ENCODE data around the gene RPGRIP1L. TPM values are rescaled to one million over a fixed set of nuclear protein-coding genes. Genes with fewer than 3 reads are reported as not detected.

RPGRIP1L gene
- total RNA-seq, 1 donor from 2014 or later = 5.0 TPM

DNA sequence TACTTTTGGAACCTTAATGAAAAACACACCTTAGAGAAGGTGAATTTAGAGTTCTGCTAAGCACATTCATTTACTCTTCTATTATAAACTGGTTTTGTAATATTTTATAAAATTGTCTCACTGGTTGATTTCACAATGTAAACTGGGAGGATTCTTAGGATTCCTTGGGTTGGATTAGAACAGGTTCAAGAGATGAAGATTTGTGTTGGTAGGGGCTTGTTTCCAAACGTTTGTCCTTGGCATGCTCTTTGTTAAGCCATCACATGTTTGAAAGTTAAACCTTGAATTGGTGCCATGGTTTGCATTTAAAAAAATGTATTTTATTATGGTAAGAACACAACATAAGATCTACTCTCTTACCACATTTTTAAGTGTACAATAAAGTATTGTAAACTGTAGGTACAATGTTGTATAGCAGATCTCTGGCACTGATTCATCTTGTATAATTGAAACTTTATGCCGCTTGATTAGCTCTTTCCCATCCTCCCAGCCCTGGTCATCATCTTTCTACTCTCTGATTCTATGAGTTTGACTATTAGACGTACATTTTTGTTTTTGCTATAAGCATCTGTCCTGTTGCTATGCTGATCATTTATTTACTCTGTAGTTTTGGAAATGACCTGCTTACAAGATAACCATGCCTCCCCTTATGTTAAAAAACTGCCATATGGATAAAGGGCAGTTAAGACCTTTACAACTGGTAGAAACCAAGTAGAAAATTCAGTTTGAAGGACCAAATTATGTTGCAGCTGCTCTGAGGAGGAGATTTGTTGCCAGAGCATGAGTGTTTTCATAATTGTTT, 9.9 kb upstream of the RPGRIP1L start:
- Mint-ChIP-seq H3K4me1 (peaks cover 12% of the 10 kb centered on the region), H3K9me3 (no peaks in the 10 kb centered on the region), H3K4me3 (no peak overlapping the region), H3K36me3 (ENCODE audit: low read depth) (no peaks in the 10 kb centered on the region), H3K27me3 (no peaks in the 10 kb centered on the region), H3K27ac (no peak overlapping the region)
- intact Hi-C loops (cut with micrococcal nuclease) = no loop called here
- ChIA-PET POLR2A (no interaction called here), CTCF (no interaction called here)
- no peak for ATAC-seq (ENCODE audit: low read depth)
- no peak for DNase-seq
- TF ChIP-seq, protein P1, sequence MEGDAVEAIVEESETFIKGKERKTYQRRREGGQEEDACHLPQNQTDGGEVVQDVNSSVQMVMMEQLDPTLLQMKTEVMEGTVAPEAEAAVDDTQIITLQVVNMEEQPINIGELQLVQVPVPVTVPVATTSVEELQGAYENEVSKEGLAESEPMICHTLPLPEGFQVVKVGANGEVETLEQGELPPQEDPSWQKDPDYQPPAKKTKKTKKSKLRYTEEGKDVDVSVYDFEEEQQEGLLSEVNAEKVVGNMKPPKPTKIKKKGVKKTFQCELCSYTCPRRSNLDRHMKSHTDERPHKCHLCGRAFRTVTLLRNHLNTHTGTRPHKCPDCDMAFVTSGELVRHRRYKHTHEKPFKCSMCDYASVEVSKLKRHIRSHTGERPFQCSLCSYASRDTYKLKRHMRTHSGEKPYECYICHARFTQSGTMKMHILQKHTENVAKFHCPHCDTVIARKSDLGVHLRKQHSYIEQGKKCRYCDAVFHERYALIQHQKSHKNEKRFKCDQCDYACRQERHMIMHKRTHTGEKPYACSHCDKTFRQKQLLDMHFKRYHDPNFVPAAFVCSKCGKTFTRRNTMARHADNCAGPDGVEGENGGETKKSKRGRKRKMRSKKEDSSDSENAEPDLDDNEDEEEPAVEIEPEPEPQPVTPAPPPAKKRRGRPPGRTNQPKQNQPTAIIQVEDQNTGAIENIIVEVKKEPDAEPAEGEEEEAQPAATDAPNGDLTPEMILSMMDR (IDR thresholded peaks at IDR 0.05) = no peak

DNA sequence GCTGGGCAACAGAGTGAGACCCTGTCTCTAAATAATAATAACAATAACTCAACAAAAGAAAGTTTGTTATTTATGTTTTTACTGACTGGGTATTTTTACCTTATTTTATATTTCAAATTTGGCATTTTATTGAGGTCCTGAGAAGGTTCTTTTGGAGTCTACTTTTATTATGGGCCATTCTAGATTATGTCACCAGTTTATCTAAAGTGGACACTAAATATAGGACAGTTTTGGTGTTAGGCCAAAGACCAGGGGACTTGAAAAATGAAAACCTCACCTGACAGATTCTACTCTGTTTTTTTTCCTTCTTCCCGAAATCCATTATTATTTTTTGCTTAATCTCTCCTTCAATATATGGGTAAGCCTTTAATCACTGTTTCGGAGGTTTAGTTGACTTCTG, 8.4 kb upstream of the RPGRIP1L start:
- intact Hi-C loops (cut with micrococcal nuclease) = no loop called here
- POLR2A ChIA-PET = no interaction called here
- DNase-seq (no peak), ATAC-seq (ENCODE audit: low read depth) (no peak)
- CTCF ChIA-PET = no interaction called here
- TF ChIP-seq, protein P1 (IDR thresholded peaks at IDR 0.05) = no peak
- no peaks in the 10 kb centered on the region for H3K9me3 Mint-ChIP-seq
- peaks cover 7% of the 10 kb centered on the region for H3K36me3 Mint-ChIP-seq (ENCODE audit: low read depth)
- no peak overlapping the region for H3K4me3 Mint-ChIP-seq
- H3K27me3 Mint-ChIP-seq = no peaks in the 10 kb centered on the region
- H3K27ac Mint-ChIP-seq = no peak overlapping the region
- peaks cover 18% of the 10 kb centered on the region for H3K4me1 Mint-ChIP-seq

DNA sequence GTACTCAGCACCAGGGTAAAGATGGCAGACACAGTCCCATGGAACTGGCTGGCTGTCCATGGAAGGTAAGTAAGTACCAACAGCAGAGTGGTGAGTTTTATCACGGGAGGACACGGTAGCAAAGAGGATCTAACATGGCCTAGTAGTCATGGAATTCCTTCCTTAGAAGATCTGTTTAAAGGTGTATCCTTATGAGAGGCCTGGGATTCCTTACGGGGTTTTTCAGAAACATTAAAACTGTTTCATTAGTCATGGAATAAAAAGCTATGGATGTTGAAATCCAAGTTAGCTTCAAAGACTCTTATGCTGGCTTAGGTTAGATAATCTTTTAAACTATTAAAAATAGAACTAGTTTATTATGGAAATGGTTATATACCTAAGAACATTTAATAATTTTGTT, 7.7 kb upstream of the RPGRIP1L start:
- DNase-seq (no peak), ATAC-seq (ENCODE audit: low read depth) (no peak)
- TF ChIP-seq, protein P1 (IDR thresholded peaks at IDR 0.05) = no peak
- Mint-ChIP-seq H3K9me3 (no peaks in the 10 kb centered on the region), H3K27me3 (no peaks in the 10 kb centered on the region), H3K4me3 (no peak overlapping the region), H3K36me3 (ENCODE audit: low read depth) (peaks cover 7% of the 10 kb centered on the region), H3K4me1 (peaks cover 18% of the 10 kb centered on the region), H3K27ac (no peak overlapping the region)
- CTCF ChIA-PET = no interaction called here
- intact Hi-C loops (cut with micrococcal nuclease) = no loop called here
- POLR2A ChIA-PET = no interaction called here

DNA sequence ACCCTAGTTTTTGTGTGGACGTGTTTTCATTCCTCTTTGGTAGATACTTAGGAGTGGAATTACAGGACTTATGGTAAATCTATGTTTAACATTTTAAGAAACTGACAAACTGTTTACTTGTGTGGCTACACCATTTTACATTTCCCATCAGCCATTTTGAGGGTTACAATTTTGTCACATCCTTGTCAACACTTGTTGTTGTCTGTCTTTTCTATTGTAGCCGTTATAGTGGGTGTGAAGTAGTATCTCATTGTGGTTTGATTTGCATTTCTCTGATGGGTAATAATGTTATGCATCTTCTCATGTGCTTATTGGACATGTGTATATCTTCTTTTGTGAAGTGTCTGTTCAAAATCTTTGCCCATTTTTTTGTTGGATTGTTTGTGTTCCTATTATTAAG, 4.8 kb upstream of the RPGRIP1L start:
- no peak overlapping the region for H3K4me3 Mint-ChIP-seq
- POLR2A ChIA-PET = no interaction called here
- DNase-seq (no peak), ATAC-seq (ENCODE audit: low read depth) (no peak)
- H3K27me3 Mint-ChIP-seq = no peaks in the 10 kb centered on the region
- intact Hi-C loops (cut with micrococcal nuclease) = no loop called here
- no peak overlapping the region for H3K27ac Mint-ChIP-seq
- H3K9me3 Mint-ChIP-seq = no peaks in the 10 kb centered on the region
- TF ChIP-seq, protein P1 (IDR thresholded peaks at IDR 0.05) = no peak
- H3K4me1 Mint-ChIP-seq = peaks cover 30% of the 10 kb centered on the region
- CTCF ChIA-PET = no interaction called here
- H3K36me3 Mint-ChIP-seq (ENCODE audit: low read depth) = peaks cover 14% of the 10 kb centered on the region

DNA sequence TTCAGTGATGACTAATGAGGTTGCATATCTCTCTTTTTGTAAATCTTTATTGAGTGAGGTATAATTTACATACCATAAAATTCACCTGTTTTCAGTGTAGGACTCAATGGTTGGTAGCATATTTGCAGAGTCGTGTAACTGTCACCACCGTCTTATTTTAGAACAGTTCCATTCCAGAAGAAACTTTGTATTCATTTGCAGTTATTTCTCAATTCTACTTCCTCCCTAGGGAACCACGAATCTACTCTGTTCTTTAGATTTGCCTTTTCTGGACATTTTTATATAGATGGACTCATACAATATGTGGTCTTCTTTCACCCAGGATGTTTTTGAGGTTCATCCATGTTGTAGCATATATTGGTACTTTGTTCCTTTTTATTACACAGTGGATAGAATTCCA, 4.0 kb upstream of the RPGRIP1L start:
- DNase-seq = no peak
- H3K27ac Mint-ChIP-seq = no peak overlapping the region
- TF ChIP-seq, protein P1 (IDR thresholded peaks at IDR 0.05) = no peak
- intact Hi-C loops (cut with micrococcal nuclease) = no loop called here
- CTCF ChIA-PET = no interaction called here
- H3K4me3 Mint-ChIP-seq = no peak overlapping the region
- no peaks in the 10 kb centered on the region for H3K9me3 Mint-ChIP-seq
- H3K27me3 Mint-ChIP-seq = no peaks in the 10 kb centered on the region
- H3K4me1 Mint-ChIP-seq = peaks cover 29% of the 10 kb centered on the region
- POLR2A ChIA-PET = no interaction called here
- peaks cover 14% of the 10 kb centered on the region for H3K36me3 Mint-ChIP-seq (ENCODE audit: low read depth)
- ATAC-seq (ENCODE audit: low read depth) = no peak
